Erythroblast (primary cell): Measurements from ENCODE around the gene PARD3.

Experiments used
- GATA1 ChIP-seq: IDR thresholded peaks from 2 replicates; pipeline ENCODE4 v1.6.1; 2011; ENCODE audit warnings: low read depth, mild to moderate bottlenecking, control low read depth, low read length, moderate library complexity
- POLR2A ChIP-seq: IDR thresholded peaks from 2 replicates; pipeline ENCODE4 v1.6.1; 2011; ENCODE audit warnings: mild to moderate bottlenecking, low read length

- no peak for TF ChIP-seq GATA1
- no peak for TF ChIP-seq POLR2A
Measured at GRCh38 chr10:34166354-34166753, 648.7 kb downstream of the PARD3 start.
